ENCODE data around the gene MVD. TPM values are rescaled to one million over a fixed set of nuclear protein-coding genes. Genes with fewer than 3 reads are reported as not detected.

MVD gene
- total RNA-seq, 1 experiment from 2014 or later, result 119 TPM

DNA sequence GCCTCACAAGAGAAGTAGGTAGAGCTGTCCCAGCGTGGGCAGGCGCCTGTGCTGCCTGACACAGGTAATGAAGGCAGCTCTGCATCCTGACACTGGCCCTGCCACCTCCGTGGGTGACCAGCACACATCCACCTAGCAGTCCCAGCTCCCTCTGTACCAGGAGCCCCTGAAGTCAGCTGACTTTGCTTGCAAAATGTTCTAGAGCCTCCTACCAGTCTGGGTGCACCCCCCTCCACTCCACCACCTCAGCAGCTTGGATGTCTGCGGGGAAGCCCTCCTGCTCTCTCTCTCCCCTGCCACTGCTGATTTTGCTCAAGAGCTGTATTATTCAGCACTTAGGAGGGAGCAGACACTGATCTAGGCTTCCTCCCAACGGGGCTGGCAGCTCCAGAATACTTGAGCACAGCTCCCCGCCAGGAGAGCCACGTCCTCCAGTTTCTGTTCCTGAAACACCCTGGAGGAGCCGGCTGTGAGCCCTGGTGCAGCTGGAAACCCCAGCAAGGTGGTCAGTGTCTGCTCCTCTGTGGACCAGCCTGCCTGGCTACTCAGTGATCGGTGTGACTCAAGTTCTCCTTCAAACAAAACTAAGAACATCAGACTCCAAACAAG lies 42.3 kb upstream of the MVD start:
- Histone ChIP-seq H3K9ac (ENCODE audit: low read length) (peak overlapping the region; percentile 76), H3K4me1 (ENCODE audit: control insufficient read depth in 1 of 2, insufficient read depth in 2 of 2, low read length in 2 of 2) (peaks cover 17 to 19% of the 10 kb centered on the region in 2 experiments)

More for the DNA sequence above, 42.3 kb upstream of the MVD start:
- intact Hi-C loops (cut with micrococcal nuclease), result no loop called here
- Histone ChIP-seq H3K9me3 (ENCODE audit: control insufficient read depth in 1 of 2, insufficient read depth in 1 of 2, low read depth in 1 of 2, low read length in 2 of 2) (no peaks in the 10 kb centered on the region), H3K36me3 (ENCODE audit: control insufficient read depth in 1 of 2, insufficient read depth in 2 of 2, low read length in 2 of 2) (0 out of 4 replicates have a peak, but pooled peaks cover 3 to 5% of the 10 kb centered on the region in 2 experiments), H3K27ac (ENCODE audit: low read depth, low read length) (peak overlapping the region; percentile 73), H2AFZ (ENCODE audit: low read depth, low read length, poor library complexity, severe bottlenecking) (no peak overlapping the region), H3K27me3 (ENCODE audit: insufficient read depth, low read length) (no peaks in the 10 kb centered on the region), H3K4me3 (replicated peaks in 1 of 2; ENCODE audit: low read depth in 1 of 2, low read length in 2 of 2) (peak overlapping the region; percentile 85 to 100), H3K79me2 (ENCODE audit: insufficient read depth, low read length) (peaks cover 47% of the 10 kb centered on the region), H3K9me2 (ENCODE audit: insufficient read depth) (no peaks in the 10 kb centered on the region), H3K4me2 (ENCODE audit: low read length) (peak overlapping the region; percentile 84), H4K20me1 (ENCODE audit: insufficient read depth) (no peaks in the 10 kb centered on the region)
- TSS peak; percentile 64 for BruUV-seq (replicated peaks)
- no peak for DNase-seq (ENCODE audit: low read depth, low spot score)
- CTCF ChIA-PET, result interaction anchor here (0.6 to 1.1 kb wide), 3 partner anchors 25 to 594 kb away, joined by 3 to 5 read pairs (median 3); no protein-coding TSS in a partner anchor
- RAD21 ChIA-PET (ENCODE audit: low non-redundant PET in 1 of 2, low total read pairs in 2 of 2, uncharacterized antibody in 2 of 2, unreplicated experiment in 2 of 2), result interaction anchor here in 1 of 2 experiments (0.5 kb wide), 1 partner anchor 44 kb away, joined by 4 read pairs; no protein-coding TSS in a partner anchor
- TF ChIP-seq EZH2phosphoT487 (IDR thresholded peaks at IDR 0.05; ENCODE audit: borderline replicate concordance) (no peak), POLR2A (IDR thresholded peaks at IDR 0.05; ENCODE audit: borderline replicate concordance, extremely low read depth, insufficient read depth, insufficient read length) (no peak), ZNF274 (IDR thresholded peaks at IDR 0.05; ENCODE audit: low read depth, low read length) (no peak), ZFX (IDR thresholded peaks at IDR 0.05) (no peak), SP1 (IDR thresholded peaks at IDR 0.05; ENCODE audit: low read depth) (no peak), SRF (IDR thresholded peaks at IDR 0.05; ENCODE audit: low read depth) (no peak), EZH2 (IDR thresholded peaks at IDR 0.05) (no peak), ATF3 (IDR thresholded peaks at IDR 0.05) (no peak), FOSL1 (IDR thresholded peaks at IDR 0.05; ENCODE audit: low read depth) (no peak), JUND (IDR thresholded peaks at IDR 0.05) (no peak), YY1 (IDR thresholded peaks at IDR 0.05; ENCODE audit: extremely low read depth, insufficient replicate concordance, low read depth, low read length) (no peak), RAD21 (IDR thresholded peaks at IDR 0.05; ENCODE audit: low read depth) (no peak), TCF7L2 (IDR thresholded peaks at IDR 0.05; ENCODE audit: borderline replicate concordance, extremely low read depth, insufficient read depth, insufficient read length) (no peak)
- TF ChIP-seq, protein P1, sequence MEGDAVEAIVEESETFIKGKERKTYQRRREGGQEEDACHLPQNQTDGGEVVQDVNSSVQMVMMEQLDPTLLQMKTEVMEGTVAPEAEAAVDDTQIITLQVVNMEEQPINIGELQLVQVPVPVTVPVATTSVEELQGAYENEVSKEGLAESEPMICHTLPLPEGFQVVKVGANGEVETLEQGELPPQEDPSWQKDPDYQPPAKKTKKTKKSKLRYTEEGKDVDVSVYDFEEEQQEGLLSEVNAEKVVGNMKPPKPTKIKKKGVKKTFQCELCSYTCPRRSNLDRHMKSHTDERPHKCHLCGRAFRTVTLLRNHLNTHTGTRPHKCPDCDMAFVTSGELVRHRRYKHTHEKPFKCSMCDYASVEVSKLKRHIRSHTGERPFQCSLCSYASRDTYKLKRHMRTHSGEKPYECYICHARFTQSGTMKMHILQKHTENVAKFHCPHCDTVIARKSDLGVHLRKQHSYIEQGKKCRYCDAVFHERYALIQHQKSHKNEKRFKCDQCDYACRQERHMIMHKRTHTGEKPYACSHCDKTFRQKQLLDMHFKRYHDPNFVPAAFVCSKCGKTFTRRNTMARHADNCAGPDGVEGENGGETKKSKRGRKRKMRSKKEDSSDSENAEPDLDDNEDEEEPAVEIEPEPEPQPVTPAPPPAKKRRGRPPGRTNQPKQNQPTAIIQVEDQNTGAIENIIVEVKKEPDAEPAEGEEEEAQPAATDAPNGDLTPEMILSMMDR (IDR thresholded peaks at IDR 0.05 in 2 of 3, conservative IDR thresholded peaks at IDR 0.05 in 1 of 3; ENCODE audit: borderline replicate concordance in 1 of 3, insufficient read depth in 1 of 3, low read depth in 2 of 3, low read length in 2 of 3), result no peak
- TF ChIP-seq, protein P2, sequence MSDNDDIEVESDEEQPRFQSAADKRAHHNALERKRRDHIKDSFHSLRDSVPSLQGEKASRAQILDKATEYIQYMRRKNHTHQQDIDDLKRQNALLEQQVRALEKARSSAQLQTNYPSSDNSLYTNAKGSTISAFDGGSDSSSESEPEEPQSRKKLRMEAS (IDR thresholded peaks at IDR 0.05), result no peak
- TF ChIP-seq, protein P3, sequence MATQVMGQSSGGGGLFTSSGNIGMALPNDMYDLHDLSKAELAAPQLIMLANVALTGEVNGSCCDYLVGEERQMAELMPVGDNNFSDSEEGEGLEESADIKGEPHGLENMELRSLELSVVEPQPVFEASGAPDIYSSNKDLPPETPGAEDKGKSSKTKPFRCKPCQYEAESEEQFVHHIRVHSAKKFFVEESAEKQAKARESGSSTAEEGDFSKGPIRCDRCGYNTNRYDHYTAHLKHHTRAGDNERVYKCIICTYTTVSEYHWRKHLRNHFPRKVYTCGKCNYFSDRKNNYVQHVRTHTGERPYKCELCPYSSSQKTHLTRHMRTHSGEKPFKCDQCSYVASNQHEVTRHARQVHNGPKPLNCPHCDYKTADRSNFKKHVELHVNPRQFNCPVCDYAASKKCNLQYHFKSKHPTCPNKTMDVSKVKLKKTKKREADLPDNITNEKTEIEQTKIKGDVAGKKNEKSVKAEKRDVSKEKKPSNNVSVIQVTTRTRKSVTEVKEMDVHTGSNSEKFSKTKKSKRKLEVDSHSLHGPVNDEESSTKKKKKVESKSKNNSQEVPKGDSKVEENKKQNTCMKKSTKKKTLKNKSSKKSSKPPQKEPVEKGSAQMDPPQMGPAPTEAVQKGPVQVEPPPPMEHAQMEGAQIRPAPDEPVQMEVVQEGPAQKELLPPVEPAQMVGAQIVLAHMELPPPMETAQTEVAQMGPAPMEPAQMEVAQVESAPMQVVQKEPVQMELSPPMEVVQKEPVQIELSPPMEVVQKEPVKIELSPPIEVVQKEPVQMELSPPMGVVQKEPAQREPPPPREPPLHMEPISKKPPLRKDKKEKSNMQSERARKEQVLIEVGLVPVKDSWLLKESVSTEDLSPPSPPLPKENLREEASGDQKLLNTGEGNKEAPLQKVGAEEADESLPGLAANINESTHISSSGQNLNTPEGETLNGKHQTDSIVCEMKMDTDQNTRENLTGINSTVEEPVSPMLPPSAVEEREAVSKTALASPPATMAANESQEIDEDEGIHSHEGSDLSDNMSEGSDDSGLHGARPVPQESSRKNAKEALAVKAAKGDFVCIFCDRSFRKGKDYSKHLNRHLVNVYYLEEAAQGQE (IDR thresholded peaks at IDR 0.05; ENCODE audit: low read depth), result no peak
- POLR2A ChIA-PET, result no interaction called here
- ATAC-seq, result no peak
